ENCODE measurements around the gene NDUFA6. TPM values are rescaled to one million over a fixed set of nuclear protein-coding genes. Genes with fewer than 3 reads are reported as not detected.

NDUFA6 gene
- total RNA-seq, 6 experiments from 2014 or later, result 69.6 to 90.2 (median 81.9) TPM

DNA sequence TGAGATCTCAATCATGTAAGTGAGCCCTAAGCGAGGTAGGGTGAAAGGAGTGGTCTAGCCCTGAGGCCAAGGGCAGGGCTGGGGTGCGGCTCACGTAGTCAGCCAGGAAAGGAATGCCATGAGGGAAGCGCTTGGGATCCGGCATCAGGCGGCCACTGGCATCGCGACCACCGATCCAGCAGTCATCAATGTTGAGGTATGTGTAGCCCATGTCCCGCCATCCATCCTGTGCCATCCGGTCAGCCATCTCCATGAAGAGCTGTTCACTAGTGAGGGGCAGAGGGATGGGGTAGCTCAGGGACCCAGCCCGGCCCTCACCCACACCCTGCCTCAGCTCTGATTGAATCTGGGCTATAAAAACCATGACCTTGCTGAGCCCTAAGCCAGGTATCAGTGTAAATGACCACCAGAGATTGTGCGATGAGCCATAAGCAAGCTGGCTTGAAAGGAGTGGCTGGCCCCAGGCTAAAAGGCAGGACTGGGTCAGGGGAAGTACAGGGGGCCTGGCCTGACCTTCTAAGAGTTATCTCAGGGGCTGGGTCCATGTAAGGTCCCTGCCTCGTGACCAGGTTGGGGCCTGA is 22.8 kb downstream of the NDUFA6 start:
- no peak overlapping the region for H3K27ac Mint-ChIP-seq
- H3K27me3 Mint-ChIP-seq (ENCODE audit: insufficient read depth), result no peaks in the 10 kb centered on the region; the same call in 1 of the 2 replicates
- no peak for DNase-seq
- H3K4me1 Mint-ChIP-seq (ENCODE audit: low read depth), result peaks cover 20% of the 10 kb centered on the region
- TF ChIP-seq, protein P1, sequence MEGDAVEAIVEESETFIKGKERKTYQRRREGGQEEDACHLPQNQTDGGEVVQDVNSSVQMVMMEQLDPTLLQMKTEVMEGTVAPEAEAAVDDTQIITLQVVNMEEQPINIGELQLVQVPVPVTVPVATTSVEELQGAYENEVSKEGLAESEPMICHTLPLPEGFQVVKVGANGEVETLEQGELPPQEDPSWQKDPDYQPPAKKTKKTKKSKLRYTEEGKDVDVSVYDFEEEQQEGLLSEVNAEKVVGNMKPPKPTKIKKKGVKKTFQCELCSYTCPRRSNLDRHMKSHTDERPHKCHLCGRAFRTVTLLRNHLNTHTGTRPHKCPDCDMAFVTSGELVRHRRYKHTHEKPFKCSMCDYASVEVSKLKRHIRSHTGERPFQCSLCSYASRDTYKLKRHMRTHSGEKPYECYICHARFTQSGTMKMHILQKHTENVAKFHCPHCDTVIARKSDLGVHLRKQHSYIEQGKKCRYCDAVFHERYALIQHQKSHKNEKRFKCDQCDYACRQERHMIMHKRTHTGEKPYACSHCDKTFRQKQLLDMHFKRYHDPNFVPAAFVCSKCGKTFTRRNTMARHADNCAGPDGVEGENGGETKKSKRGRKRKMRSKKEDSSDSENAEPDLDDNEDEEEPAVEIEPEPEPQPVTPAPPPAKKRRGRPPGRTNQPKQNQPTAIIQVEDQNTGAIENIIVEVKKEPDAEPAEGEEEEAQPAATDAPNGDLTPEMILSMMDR (IDR thresholded peaks at IDR 0.05), result no peak
- H3K4me3 Mint-ChIP-seq, result no peak overlapping the region
- H3K9me3 Mint-ChIP-seq, result no peaks in the 10 kb centered on the region
- no peaks in the 10 kb centered on the region for H3K36me3 Mint-ChIP-seq (ENCODE audit: low read depth)

DNA sequence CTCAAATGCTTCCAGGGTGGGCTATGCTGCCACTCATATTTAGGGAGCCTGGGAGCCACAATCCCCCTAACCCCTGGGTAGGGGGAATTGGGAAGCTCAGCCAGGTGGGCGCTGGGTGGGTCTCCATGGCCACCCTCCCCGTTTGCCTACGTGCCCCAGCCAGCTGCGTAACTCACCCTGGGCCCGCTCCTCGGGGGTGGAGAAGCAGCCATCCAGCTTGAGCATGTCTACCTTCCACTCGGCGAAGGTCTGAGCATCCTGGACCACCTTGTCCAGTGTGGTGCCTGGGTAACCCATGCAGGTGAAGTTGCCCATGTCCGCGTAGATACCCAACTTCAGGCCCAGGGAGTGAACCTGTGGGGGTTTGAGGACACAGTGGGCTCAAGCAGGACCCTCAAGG is 23.6 kb downstream of the NDUFA6 start:
- H3K4me3 Mint-ChIP-seq, result no peak overlapping the region
- H3K9me3 Mint-ChIP-seq, result no peaks in the 10 kb centered on the region
- no peak overlapping the region for H3K27ac Mint-ChIP-seq
- H3K27me3 Mint-ChIP-seq (ENCODE audit: insufficient read depth), result no peaks in the 10 kb centered on the region
- TF ChIP-seq, protein P1 (IDR thresholded peaks at IDR 0.05), result no peak
- DNase-seq, result no peak
- no peaks in the 10 kb centered on the region for H3K36me3 Mint-ChIP-seq (ENCODE audit: low read depth)
- H3K4me1 Mint-ChIP-seq (ENCODE audit: low read depth), result peaks cover 17% of the 10 kb centered on the region

DNA sequence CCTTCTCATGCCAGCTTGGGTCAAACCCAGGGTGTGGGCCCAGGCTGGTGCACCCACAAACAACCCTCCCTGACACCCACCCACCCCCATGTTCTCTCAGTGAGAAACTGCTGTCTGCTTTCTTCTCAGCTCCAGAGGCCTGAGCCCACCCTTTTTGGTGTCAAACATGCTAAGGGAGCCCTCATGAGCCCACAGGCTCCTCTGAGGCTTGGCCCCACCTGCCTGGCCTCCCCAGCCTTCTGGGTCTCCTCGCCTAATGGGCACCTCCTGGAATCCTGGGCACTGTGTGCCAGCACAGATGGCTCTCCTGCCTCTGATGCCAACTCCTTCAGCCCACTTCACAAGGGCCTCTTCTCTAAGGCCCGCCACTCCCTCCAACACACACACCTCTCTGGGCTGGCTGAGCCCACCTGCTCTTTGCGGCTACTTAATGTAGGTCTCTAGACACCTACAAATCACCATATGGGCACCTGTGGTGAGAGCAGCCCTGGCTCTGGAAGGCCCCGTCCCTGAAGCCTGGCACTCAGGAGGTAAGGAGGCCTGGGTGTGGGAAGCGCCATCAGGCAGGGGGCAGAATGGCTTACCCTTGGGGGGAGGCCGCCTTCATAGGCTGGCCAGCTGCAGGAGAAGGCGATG is 24.3 kb downstream of the NDUFA6 start:
- H3K27me3 Mint-ChIP-seq (ENCODE audit: insufficient read depth), result no peaks in the 10 kb centered on the region
- H3K4me1 Mint-ChIP-seq (ENCODE audit: low read depth), result peaks cover 12% of the 10 kb centered on the region
- no peak overlapping the region for H3K27ac Mint-ChIP-seq
- TF ChIP-seq, protein P1 (IDR thresholded peaks at IDR 0.05), result no peak
- H3K36me3 Mint-ChIP-seq (ENCODE audit: low read depth), result no peaks in the 10 kb centered on the region
- no peaks in the 10 kb centered on the region for H3K9me3 Mint-ChIP-seq
- no peak for DNase-seq
- H3K4me3 Mint-ChIP-seq, result no peak overlapping the region

DNA sequence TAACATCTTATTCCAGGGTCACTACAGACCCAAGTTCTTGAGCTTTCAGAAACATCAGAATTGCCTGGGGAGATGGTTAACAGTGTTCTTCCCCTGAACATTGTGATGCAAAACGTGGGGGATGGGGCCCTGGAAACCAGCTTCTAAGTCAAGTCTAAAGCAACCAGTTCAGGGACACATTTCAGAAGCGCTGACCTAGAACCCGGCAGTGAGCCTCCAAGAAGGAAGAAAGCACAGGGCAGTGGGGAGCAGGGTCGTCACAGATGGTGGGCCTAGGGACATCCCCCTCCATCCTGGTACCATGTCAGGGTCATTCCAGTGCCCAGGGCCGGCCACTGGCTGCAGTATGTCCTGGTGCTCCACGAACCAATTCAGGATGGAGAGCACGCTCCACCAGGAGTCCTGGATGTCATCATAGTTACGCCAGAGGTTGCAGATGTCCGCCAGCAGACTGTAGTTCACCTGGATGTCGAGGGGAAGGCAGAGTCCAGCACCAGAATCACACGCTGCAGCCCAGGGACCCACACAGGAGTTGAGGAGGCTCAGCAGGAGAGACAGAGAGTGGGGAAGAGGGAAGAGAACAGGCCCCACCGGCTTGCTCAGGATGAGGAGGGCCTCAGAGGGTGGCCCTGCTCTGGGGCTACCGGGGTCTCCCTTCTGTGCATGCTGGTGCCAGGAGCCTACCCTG is 25.0 kb downstream of the NDUFA6 start:
- H3K27ac Mint-ChIP-seq, result no peak overlapping the region

DNA sequence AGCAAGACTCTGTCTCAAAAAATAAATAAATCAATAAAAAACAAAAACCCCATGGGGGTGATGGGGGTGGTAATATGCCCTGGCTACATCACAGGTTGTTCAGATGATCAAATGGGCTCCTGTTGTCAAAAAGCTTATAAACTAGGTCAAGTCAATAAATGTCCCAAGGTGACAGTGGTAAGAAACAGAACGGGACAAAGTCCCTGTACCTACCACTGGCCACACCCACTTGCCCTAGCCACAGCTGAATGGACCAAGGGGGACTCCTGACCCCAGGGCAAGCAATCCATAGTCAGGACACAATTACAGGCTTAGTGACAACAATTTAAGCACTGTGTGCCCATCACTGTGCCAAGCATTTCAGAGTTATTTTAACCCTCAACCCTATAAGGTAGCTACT is 25.9 kb downstream of the NDUFA6 start:
- Mint-ChIP-seq H3K9me3 (no peaks in the 10 kb centered on the region), H3K27me3 (ENCODE audit: insufficient read depth) (no peaks in the 10 kb centered on the region), H3K36me3 (ENCODE audit: low read depth) (0 out of 2 replicates have a peak, but pooled peaks cover 4% of the 10 kb centered on the region), H3K4me1 (ENCODE audit: low read depth) (peaks cover under 1% of the 10 kb centered on the region; the same call in 1 of the 2 replicates), H3K27ac (no peak overlapping the region), H3K4me3 (no peak overlapping the region)
- TF ChIP-seq, protein P1 (IDR thresholded peaks at IDR 0.05), result no peak
- DNase-seq, result no peak

More for the DNA sequence above, 25.0 kb downstream of the NDUFA6 start:
- Mint-ChIP-seq H3K27me3 (ENCODE audit: insufficient read depth) (no peaks in the 10 kb centered on the region), H3K9me3 (no peaks in the 10 kb centered on the region), H3K4me1 (ENCODE audit: low read depth) (peaks cover 8% of the 10 kb centered on the region; the same call in 1 of the 2 replicates), H3K4me3 (no peak overlapping the region), H3K36me3 (ENCODE audit: low read depth) (no peaks in the 10 kb centered on the region)
- no peak for DNase-seq
- TF ChIP-seq, protein P1 (IDR thresholded peaks at IDR 0.05), result no peak
